Measurements from ENCODE around the gene EXOC6B. TPM values are rescaled to one million over a fixed set of nuclear protein-coding genes. Genes with fewer than 3 reads are reported as not detected.

The EXOC6B gene
- total and polyA plus RNA-seq, 3 donors from 2014 or later, result 27.7 to 45.2 (median 31.7) TPM

- no peak for DNase-seq
- H3K27ac ChIP-seq, result no peak overlapping the region
- intact Hi-C loops (cut with DNase I; ENCODE audit: low total_unique reads), result no loop called here
- no peak overlapping the region for H3K4me3 ChIP-seq
- no peak for TF ChIP-seq POLR2A (IDR thresholded peaks at IDR 0.05)
- TF ChIP-seq, protein P1, sequence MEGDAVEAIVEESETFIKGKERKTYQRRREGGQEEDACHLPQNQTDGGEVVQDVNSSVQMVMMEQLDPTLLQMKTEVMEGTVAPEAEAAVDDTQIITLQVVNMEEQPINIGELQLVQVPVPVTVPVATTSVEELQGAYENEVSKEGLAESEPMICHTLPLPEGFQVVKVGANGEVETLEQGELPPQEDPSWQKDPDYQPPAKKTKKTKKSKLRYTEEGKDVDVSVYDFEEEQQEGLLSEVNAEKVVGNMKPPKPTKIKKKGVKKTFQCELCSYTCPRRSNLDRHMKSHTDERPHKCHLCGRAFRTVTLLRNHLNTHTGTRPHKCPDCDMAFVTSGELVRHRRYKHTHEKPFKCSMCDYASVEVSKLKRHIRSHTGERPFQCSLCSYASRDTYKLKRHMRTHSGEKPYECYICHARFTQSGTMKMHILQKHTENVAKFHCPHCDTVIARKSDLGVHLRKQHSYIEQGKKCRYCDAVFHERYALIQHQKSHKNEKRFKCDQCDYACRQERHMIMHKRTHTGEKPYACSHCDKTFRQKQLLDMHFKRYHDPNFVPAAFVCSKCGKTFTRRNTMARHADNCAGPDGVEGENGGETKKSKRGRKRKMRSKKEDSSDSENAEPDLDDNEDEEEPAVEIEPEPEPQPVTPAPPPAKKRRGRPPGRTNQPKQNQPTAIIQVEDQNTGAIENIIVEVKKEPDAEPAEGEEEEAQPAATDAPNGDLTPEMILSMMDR (IDR thresholded peaks at IDR 0.05), result no peak
- H3K4me1 ChIP-seq, result no peaks in the 10 kb centered on the region
- WGBS, 2 donors, result 88 to 95% methylated on average over 3 of the region's 3 CpGs
- H3K27me3 ChIP-seq, result no peaks in the 10 kb centered on the region
- H3K9me3 ChIP-seq, result no peaks in the 10 kb centered on the region
- H3K36me3 ChIP-seq (ENCODE audit: low read depth, missing control alignments), result no peaks in the 10 kb centered on the region
Observed at GRCh38 chr2:72848436-72849137, 22.8 kb upstream of the EXOC6B start.

DNA sequence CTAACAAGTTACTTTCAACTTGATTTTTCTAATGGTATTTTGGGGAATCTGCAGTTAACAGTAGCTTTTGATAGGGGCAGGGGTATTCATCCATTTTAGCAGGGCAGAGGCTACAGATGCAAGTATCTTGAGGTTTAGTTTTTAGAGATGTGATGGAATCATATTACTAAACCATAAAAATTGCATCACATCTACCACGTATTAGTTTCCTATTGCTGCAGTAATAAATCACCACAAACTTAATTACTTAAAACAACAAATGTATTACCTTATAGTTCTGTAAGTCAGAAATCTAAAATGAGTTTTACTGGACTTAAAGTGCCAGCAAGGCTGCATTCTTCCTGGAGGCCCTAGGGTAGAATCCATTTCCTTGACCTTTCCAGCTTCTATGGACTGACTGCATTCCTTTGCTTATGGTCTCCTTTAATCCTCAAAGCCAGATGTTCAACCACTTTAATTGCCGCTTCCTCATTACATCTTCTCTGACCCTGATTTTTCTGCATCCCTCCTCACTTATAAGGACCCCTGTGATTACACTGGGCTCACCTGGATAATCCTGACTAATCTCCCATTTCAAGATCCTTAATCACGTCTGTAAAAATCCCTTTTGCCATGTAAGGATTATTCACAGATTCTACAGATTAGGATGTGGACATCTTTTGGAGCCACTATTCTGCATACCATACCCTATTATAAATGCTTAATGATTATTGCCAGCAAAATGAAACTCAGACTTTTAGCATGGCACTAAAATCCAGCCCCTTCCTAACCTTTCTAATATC, 21.9 kb upstream of the EXOC6B start:
- Histone ChIP-seq H3K4me1 (no peaks in the 10 kb centered on the region), H3K27me3 (no peaks in the 10 kb centered on the region), H3K9me3 (no peaks in the 10 kb centered on the region), H3K36me3 (ENCODE audit: low read depth, missing control alignments) (no peaks in the 10 kb centered on the region), H3K4me3 (no peak overlapping the region), H3K27ac (no peak overlapping the region)
- no peak for DNase-seq
- intact Hi-C loops (cut with DNase I; ENCODE audit: low total_unique reads), result no loop called here
- 65% methylated on average over 3 of the region's 3 CpGs for WGBS, 2 donors
- TF ChIP-seq, protein P1 (IDR thresholded peaks at IDR 0.05), result no peak
- no peak for TF ChIP-seq POLR2A (IDR thresholded peaks at IDR 0.05)

GRCh38 chr2:72846171-72847095, 20.6 kb upstream of the EXOC6B start:
- 86 to 88% methylated on average over 6 of the region's 6 CpGs for WGBS, 2 donors
- no peak for DNase-seq
- intact Hi-C loops (cut with DNase I; ENCODE audit: low total_unique reads), result no loop called here
- H3K9me3 ChIP-seq, result no peaks in the 10 kb centered on the region
- TF ChIP-seq POLR2A (IDR thresholded peaks at IDR 0.05), result no peak
- TF ChIP-seq, protein P1 (IDR thresholded peaks at IDR 0.05), result no peak
- H3K4me3 ChIP-seq, result no peak overlapping the region
- no peaks in the 10 kb centered on the region for H3K27me3 ChIP-seq
- no peaks in the 10 kb centered on the region for H3K4me1 ChIP-seq
- no peaks in the 10 kb centered on the region for H3K36me3 ChIP-seq (ENCODE audit: low read depth, missing control alignments)
- no peak overlapping the region for H3K27ac ChIP-seq

DNA sequence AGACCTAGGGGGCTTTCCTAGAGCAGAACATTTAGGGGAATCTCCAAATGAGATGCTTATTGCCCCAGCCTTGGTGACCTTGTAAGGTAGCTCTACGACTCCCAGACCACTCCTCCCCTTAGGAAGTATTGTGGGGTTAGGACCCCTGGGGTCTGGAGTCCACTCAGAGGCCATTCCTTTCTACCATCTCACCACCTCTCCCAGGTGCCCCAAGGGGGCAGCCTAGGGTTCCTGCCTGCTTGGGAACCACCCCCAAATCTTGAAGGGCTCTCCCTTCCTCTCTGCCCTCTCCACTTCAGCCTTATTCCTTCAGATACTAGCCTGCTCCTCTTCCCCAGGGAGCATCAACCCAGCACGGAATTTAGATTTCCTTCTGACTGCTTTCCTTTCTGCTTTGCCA, 17.5 kb upstream of the EXOC6B start:
- H3K4me1 ChIP-seq, result no peaks in the 10 kb centered on the region
- H3K9me3 ChIP-seq, result no peaks in the 10 kb centered on the region
- TF ChIP-seq, protein P1 (IDR thresholded peaks at IDR 0.05), result no peak
- no peak for TF ChIP-seq POLR2A (IDR thresholded peaks at IDR 0.05)
- H3K27ac ChIP-seq, result no peak overlapping the region
- H3K36me3 ChIP-seq (ENCODE audit: low read depth, missing control alignments), result no peaks in the 10 kb centered on the region
- no peak overlapping the region for H3K4me3 ChIP-seq
- no peaks in the 10 kb centered on the region for H3K27me3 ChIP-seq
- intact Hi-C loops (cut with DNase I; ENCODE audit: low total_unique reads), result no loop called here
- WGBS, 2 donors, result 67 to 71% methylated on average over 2 of the region's 2 CpGs
- no peak for DNase-seq
